Duodenal mucosa (tissue), 2 donors: ENCODE results near the gene RHOT2.

Experiments
- H3K27ac ChIP-seq: one replicate; pipeline ENCODE4 v1.7.0; 2013; ENCODE audit warnings: low read depth, low read length
- H3K27me3 ChIP-seq, 2 donors: one replicate each; pipeline ENCODE4 v1.7.0; 2013; ENCODE audit warnings: low read length in 2 of 2, control low read depth in 1 of 2; ENCODE audit not compliant: insufficient read depth in 2 of 2, control insufficient read depth in 1 of 2
- H3K36me3 ChIP-seq, 2 donors: one replicate each; pipeline ENCODE4 v1.7.0; 2013; ENCODE audit warnings: low read length in 2 of 2, control low read depth in 1 of 2; ENCODE audit not compliant: insufficient read depth in 2 of 2, control insufficient read depth in 1 of 2
- H3K4me1 ChIP-seq, 2 donors: one replicate each; pipeline ENCODE4 v1.7.0; 2013; ENCODE audit warnings: low read length in 2 of 2, control low read depth in 1 of 2; ENCODE audit not compliant: insufficient read depth in 2 of 2, control insufficient read depth in 1 of 2
- H3K4me3 ChIP-seq, 2 donors: one replicate each; pipeline ENCODE4 v1.7.0; 2013; ENCODE audit warnings: low read length in 2 of 2, low read depth in 1 of 2
- H3K9ac ChIP-seq, 2 donors: one replicate each; pipeline ENCODE4 v1.7.0; 2013; ENCODE audit warnings: low read length in 2 of 2, low read depth in 1 of 2
- H3K9me3 ChIP-seq, 2 donors: one replicate each; pipeline ENCODE4 v1.7.0; 2013; ENCODE audit warnings: low read length in 2 of 2, control low read depth in 1 of 2; ENCODE audit not compliant: control insufficient read depth in 1 of 2

The RHOT2 gene

DNA sequence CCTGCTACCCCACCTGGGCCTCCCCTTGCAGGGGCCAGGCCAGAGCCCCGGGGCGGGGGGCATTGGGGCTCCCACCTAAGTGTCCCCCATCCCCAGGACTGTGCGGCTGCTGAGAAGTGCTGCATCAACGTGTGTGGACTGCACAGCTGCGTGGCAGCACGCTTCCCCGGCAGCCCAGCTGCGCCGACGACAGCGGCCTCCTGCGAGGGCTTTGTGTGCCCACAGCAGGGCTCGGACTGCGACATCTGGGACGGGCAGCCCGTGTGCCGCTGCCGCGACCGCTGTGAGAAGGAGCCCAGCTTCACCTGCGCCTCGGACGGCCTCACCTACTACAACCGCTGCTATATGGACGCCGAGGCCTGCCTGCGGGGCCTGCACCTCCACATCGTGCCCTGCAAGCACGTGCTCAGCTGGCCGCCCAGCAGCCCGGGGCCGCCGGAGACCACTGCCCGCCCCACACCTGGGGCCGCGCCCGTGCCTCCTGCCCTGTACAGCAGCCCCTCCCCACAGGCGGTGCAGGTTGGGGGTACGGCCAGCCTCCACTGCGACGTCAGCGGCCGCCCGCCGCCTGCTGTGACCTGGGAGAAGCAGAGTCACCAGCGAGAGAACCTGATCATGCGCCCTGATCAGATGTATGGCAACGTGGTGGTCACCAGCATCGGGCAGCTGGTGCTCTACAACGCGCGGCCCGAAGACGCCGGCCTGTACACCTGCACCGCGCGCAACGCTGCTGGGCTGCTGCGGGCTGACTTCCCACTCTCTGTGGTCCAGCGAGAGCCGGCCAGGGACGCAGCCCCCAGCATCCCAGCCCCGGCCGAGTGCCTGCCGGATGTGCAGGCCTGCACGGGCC, 35.2 kb upstream of the RHOT2 start:
- H3K36me3 ChIP-seq: peaks cover 0 to 20% of the 10 kb centered on the region in 2 donors
- no peak overlapping the region for H3K4me3 ChIP-seq
- no peak overlapping the region for H3K9ac ChIP-seq
- H3K9me3 ChIP-seq: no peaks in the 10 kb centered on the region
- no peak overlapping the region for H3K27ac ChIP-seq
- H3K27me3 ChIP-seq: no peaks in the 10 kb centered on the region
- peaks cover 5 to 24% of the 10 kb centered on the region in 2 donors for H3K4me1 ChIP-seq

DNA sequence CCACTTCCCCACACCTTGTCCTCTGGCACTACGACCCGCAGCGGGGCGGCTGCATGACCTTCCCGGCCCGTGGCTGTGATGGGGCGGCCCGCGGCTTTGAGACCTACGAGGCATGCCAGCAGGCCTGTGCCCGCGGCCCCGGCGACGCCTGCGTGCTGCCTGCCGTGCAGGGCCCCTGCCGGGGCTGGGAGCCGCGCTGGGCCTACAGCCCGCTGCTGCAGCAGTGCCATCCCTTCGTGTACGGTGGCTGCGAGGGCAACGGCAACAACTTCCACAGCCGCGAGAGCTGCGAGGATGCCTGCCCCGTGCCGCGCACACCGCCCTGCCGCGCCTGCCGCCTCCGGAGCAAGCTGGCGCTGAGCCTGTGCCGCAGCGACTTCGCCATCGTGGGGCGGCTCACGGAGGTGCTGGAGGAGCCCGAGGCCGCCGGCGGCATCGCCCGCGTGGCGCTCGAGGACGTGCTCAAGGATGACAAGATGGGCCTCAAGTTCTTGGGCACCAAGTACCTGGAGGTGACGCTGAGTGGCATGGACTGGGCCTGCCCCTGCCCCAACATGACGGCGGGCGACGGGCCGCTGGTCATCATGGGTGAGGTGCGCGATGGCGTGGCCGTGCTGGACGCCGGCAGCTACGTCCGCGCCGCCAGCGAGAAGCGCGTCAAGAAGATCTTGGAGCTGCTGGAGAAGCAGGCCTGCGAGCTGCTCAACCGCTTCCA, 34.4 kb upstream of the RHOT2 start:
- Histone ChIP-seq H3K27ac (no peak overlapping the region), H3K4me1 (peaks cover 7 to 26% of the 10 kb centered on the region in 2 donors), H3K9me3 (no peaks in the 10 kb centered on the region), H3K36me3 (peaks cover 0 to 14% of the 10 kb centered on the region in 2 donors), H3K9ac (no peak overlapping the region), H3K27me3 (no peaks in the 10 kb centered on the region), H3K4me3 (no peak overlapping the region)

DNA sequence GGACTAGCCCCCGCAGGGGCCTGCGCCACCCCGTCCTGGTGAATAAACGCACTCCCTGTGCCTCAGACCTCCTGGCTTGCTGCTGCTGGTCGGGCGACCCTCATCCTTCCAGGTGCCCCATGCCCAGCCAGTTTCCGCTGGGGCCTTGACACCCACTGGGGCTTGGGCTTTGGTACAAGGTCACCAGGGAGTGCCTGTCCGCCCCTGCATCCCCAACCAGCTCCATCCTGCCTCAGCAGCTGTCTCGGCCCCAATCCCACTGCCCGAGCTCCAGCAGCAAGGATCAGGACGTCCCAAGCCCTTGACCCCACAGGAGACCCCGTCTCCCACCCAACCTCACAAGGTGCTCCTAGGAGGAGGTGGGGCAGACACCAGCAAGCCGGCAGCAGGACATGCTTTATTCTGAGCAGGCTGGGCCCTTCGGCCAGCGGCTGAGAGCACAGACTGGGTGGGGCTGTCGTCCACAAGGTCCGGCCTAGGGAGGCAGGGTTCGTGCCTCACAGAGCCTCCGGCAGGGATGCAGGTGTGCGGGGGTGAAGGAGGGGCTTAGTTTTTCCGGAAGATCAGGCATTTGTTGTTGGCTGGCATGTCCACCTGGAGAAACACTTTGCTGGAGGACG, 33.8 kb upstream of the RHOT2 start:
- Histone ChIP-seq H3K4me1 (peaks cover 7 to 26% of the 10 kb centered on the region in 2 donors), H3K36me3 (peaks cover 0 to 10% of the 10 kb centered on the region in 2 donors), H3K4me3 (no peak overlapping the region), H3K9me3 (no peaks in the 10 kb centered on the region), H3K9ac (no peak overlapping the region), H3K27ac (no peak overlapping the region), H3K27me3 (no peaks in the 10 kb centered on the region)

DNA sequence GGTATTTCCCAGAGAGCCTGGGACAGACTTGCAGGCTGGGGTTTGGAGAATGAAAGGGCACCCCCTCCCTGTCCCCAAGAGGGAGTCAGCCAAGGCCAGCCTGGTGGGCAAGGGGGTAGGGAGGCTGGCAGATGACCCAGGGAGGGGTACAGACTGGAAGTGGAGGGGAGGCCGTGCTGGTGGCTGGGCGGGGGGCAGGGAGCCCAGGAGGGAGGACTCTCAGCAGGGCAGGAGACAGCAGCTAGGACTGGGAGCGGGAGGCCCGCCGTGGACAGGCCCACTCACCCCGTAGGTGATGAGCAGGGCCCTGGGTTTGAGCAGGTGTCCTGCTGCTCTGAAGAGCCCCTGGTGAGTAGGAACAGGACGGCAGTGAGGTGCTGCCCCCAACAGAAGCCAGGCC, 32.9 kb upstream of the RHOT2 start:
- peaks cover 7 to 23% of the 10 kb centered on the region in 2 donors for H3K4me1 ChIP-seq
- no peak overlapping the region for H3K27ac ChIP-seq
- H3K36me3 ChIP-seq: peaks cover 0 to 10% of the 10 kb centered on the region in 2 donors
- H3K9me3 ChIP-seq: no peaks in the 10 kb centered on the region
- no peaks in the 10 kb centered on the region for H3K27me3 ChIP-seq
- peak overlapping the region; percentile 84 to 90 for H3K4me3 ChIP-seq
- peak overlapping the region in 1 of 2 donors; percentile 48 for H3K9ac ChIP-seq

DNA sequence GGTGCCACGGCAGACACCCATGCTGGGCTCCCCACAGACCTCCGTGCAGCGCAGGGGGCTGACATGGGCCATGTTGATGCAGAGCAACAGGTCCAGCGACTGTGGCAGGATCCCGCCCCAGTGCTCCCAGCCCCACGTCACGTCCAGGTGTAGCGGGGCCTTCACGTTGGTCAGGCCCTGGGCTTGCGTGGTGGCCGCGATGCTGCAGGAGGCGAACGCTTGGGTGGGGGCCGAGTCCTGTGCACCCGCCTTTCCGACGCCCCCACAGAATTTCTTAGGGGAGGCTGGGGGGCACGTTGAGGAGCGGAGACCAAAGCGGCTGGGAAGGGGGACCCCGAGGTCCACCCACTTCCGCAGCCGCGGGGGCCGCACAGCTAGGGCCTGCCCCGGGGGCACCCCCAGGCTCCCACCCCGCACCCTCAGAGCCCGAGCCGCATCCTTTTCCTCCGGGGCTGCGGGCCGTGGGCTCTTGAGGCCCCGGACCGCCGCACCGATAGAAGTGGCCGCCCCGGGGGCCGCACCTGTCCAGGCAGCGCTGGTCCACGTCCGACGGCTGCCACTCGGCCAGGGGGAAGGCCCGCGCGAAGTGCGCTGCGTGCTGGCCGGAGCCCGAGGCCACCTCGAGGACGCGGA, 32.2 kb upstream of the RHOT2 start:
- no peaks in the 10 kb centered on the region for H3K9me3 ChIP-seq
- peaks cover 0 to 10% of the 10 kb centered on the region in 2 donors for H3K36me3 ChIP-seq
- H3K4me1 ChIP-seq: peaks cover 7 to 20% of the 10 kb centered on the region in 2 donors
- H3K27me3 ChIP-seq: no peaks in the 10 kb centered on the region
- peak overlapping the region; percentile 84 to 90 for H3K4me3 ChIP-seq
- peak overlapping the region; percentile 97 for H3K27ac ChIP-seq
- peak overlapping the region; percentile 48 to 52 for H3K9ac ChIP-seq

DNA sequence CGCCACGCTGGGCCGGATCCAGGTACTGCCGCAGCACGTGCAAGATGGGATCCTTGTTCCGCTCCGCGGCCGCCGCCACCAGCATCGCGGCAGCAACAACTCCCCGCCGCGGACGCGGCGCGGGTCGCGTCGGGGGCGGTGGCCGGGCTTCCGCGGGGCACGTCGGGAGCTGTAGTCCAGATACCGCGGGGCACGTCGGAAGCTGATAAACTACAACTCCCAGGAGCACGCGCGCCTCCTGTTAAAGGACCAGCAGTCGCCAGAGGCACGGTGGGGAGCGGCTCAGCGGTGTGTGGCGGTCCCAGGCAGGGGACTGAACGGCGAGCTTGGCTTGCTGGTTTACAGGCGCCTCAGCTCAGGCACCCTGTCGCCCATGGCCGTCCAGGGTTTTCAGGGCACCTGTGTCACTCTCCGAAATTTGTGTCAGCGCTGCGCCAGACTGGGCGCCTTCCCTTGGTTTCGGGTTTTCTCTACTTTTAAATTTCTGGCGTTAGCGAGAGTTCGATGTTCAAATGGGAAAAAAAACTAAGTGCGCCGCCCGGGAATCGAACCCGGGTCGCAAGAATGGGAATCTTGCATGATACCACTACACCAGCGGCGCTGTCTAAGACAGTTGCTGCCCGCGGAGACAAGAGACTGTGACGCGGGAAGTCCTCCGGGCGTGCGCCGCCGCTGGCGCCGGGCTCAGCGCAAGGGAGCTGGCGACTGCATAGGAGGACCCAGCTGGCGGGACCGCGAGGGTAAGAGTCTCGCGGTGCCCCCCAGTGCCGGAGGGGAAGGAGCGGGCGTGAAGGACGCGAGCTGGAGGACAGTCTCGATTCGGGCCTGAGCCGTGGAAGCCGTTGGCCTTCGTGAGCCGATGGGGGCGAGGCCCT, 31.5 kb upstream of the RHOT2 start, which contains the start of gene METTL26:
Gene METTL26, minus strand, starts transcription at position 100 of the 875 bp plus-strand sequence. Its CDS starts 15 bp downstream, at position 85.
- peak within 1 kb of the TSS; percentile 71 to 83 for H3K9ac ChIP-seq
- H3K9me3 ChIP-seq: no peaks in the 10 kb centered on the region
- H3K36me3 ChIP-seq: peaks cover 0 to 10% of the 10 kb centered on the region in 2 donors
- H3K27ac ChIP-seq: peak within 1 kb of the TSS; percentile 97
- H3K4me3 ChIP-seq: peak within 1 kb of the TSS; percentile 84 to 90
- peaks cover 7 to 20% of the 10 kb centered on the region in 2 donors for H3K4me1 ChIP-seq
- H3K27me3 ChIP-seq: no peaks in the 10 kb centered on the region

DNA sequence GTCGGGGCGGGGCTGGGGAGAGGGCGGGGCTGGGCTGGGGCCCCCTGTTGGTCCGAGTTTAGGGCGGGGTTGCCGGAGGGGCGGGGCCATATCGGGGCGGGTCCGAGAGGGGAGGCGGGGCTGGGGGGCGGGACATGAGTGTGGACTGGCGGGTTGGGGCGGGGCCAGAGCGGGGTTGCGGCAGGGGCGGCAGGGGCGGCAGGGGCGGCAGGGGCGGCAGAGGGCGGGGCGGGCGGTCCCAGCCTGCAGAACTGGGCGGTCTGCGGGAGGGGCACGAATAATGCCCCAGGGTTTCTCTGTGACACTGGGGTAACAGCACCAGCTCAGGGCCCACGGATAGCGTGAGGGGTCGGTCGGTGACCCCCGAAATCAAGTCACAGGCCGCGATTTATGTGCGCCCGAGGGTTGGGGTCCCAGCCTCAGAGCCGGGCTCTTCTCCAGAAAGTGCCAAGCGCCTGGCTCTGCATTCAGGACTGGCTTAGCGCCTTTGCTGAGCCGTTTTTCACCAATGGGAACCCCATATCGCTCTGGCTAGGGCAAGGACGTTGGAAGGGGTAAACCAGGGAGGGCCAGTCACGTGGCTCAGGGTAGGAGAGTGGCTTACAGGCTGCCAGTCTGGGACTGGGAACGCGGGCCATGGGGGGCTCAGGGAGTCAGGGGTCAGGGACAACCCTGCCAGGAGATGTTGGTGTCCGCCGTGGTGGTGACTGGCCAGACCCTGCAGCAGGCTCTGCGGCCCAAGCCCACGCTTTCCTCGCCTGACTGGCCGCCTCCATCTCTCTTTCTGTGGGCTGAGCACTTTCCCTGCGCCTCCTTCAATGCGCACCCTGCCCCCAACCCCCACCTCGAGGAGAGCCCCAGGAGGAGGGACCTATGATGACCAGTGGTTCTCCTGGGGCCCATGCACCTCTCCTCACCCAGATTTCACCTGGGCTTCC, 30.6 kb upstream of the RHOT2 start:
- no peaks in the 10 kb centered on the region for H3K9me3 ChIP-seq
- peak overlapping the region; percentile 84 to 90 for H3K4me3 ChIP-seq
- peak overlapping the region; percentile 97 for H3K27ac ChIP-seq
- H3K27me3 ChIP-seq: no peaks in the 10 kb centered on the region
- H3K4me1 ChIP-seq: peaks cover 8 to 21% of the 10 kb centered on the region in 2 donors
- H3K9ac ChIP-seq: peak overlapping the region; percentile 58 to 71
- peaks cover 0 to 10% of the 10 kb centered on the region in 2 donors for H3K36me3 ChIP-seq

DNA sequence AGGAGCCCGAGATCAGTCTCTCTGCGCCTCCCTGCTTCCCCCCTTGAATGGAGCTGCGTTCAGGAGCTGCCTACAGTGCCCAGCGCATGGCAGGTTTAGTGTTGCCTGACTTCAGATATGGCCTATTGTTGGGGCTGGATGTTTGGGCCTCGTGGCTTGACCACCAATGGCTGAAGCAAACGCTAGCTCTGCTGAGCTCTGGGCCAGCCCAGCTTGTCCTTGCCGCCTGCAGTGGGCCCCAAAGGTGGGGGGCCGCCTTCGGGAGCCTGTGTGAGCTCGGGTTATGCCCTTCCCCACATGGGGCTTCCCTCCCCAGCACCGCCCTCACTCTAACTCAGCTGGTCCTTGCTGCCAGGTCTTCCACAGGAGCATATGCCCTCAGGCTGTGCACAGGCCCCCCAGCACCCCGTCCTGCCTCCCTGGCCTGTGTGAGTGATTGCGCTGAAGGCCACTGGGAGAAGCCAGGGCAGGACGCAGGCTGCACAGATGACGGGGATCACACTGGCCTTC, 29.8 kb upstream of the RHOT2 start:
- Histone ChIP-seq H3K4me3 (no peak overlapping the region), H3K9ac (peak overlapping the region in 1 of 2 donors; percentile 58), H3K4me1 (peaks cover 15 to 28% of the 10 kb centered on the region in 2 donors), H3K27me3 (no peaks in the 10 kb centered on the region), H3K36me3 (peaks cover 0 to 10% of the 10 kb centered on the region in 2 donors), H3K27ac (no peak overlapping the region), H3K9me3 (no peaks in the 10 kb centered on the region)
